AG09319 (cell line): ENCODE data around the gene GAL3ST2.
"Not testable (repeated sequence)": the region's sequence is repeated elsewhere in the genome, so short reads cannot be mapped to it uniquely, and the experiment has no call there.

Source experiments
- DNase-seq: peaks from one replicate; pipeline ENCODE4 v3.0.0-alpha.2; 2010; ENCODE audit warnings: low read depth; ENCODE audit errors: extremely low read depth
- TF ChIP-seq, protein P1 (sequence below): IDR thresholded peaks from 2 replicates; pipeline ENCODE4 v1.5.1; 2011; ENCODE audit warnings: low read depth, mild to moderate bottlenecking, inconsistent platforms, low read length, moderate library complexity

GAL3ST2 gene

DNA sequence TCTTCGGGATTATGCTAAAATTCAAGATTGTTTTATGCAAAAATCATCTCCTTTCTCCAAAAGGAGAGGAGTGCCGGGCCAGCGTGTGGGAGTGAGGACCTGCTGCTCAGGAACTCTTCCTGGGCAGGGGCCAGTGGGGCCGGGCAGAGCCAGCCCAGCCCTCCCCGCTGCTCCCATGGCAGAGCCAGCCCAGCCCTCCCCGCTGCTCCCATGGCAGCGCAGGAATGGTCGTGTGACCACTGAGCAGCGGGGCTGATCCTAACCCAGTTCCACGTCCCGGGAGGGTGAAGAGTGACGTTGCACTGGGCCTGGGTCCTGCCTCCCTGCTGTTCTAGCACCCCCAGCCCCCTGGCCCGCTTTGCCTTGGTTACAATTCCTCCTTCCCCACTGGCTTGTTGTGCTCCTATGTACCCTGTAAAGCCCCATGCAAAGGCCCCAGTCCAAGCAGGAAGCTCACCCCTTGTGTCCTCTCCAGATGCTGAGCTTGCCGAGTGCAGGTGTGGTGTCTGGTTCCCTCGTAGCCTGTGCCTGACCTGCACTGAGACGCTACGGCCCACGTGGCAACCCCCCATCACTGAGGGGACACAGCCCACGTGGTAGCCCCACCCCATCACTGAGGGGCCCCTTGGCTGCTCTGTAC, 20.9 kb downstream of the GAL3ST2 start:
- TF ChIP-seq, protein P1, sequence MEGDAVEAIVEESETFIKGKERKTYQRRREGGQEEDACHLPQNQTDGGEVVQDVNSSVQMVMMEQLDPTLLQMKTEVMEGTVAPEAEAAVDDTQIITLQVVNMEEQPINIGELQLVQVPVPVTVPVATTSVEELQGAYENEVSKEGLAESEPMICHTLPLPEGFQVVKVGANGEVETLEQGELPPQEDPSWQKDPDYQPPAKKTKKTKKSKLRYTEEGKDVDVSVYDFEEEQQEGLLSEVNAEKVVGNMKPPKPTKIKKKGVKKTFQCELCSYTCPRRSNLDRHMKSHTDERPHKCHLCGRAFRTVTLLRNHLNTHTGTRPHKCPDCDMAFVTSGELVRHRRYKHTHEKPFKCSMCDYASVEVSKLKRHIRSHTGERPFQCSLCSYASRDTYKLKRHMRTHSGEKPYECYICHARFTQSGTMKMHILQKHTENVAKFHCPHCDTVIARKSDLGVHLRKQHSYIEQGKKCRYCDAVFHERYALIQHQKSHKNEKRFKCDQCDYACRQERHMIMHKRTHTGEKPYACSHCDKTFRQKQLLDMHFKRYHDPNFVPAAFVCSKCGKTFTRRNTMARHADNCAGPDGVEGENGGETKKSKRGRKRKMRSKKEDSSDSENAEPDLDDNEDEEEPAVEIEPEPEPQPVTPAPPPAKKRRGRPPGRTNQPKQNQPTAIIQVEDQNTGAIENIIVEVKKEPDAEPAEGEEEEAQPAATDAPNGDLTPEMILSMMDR = no peak
- DNase-seq = no peak

DNA sequence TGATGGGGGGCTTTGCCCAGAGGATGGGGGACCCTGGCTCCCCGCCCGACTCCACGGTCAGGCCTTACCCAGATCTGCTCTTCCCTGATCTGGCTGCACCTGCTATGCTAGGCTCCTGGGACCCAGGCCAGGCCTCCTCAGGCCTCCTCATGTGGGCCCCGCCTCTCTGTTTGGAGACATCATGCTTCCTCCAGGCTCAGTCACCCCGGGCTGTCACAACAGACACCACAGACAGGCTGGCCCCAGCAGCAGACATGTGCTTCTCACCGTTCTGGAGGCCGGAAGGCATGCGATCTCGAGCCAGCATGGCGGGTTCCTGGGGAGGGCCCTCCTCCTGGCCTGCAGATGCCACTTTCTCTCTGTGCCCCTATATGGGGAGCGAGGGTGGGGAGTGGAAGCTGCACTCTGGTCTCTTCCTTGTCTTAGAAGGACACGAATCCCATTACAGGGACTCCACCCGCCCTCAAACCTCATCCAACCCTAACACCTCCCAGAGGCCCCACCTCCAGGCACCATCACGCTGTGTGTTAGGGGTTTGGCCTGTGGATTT, 21.5 kb downstream of the GAL3ST2 start:
- TF ChIP-seq, protein P1 = no peak
- no peak for DNase-seq

DNA sequence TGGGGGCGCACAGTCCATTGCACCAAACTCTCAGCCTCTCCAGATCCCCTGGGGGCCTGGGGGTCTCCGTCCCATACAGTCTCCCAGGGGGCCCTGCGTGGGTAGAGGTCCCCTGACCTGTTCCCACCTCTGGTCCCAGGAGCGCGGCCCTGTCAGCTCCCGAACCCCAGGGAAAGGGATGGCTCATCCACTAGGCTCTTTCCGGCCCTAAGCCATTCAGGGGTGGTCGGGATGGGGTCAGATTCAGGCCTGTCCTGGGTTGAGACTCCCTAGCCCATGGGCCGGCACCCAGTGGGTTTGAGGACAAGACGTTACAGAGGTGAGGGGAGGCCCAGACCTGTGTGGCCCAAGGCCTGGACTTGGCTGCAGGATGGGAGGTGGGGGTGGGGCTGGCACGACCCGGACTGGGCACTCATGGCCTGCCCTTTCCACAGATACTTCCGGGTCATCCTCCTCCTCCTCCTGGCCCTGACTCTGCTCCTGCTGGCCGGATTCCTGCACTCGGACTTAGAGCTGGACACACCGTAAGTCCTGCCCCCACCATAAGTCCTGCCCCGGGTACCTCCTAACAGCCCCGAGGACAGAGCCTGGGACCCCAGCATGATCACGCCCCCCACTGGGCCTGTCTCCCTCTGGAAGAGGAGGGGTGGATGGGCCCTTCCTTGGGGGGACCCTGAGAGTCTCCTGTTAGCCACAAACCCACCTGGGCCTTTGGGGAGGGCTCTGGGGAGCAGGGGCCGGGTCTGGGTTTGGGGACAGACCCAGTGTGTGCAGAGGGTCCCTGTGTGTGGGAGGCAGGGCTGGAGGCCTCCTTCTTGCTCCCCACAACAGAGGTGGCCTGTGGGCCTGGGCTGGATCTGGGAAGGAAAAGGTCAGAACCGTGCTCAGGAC, 22.3 kb downstream of the GAL3ST2 start:
- TF ChIP-seq, protein P1 = no peak
- DNase-seq = no peak

DNA sequence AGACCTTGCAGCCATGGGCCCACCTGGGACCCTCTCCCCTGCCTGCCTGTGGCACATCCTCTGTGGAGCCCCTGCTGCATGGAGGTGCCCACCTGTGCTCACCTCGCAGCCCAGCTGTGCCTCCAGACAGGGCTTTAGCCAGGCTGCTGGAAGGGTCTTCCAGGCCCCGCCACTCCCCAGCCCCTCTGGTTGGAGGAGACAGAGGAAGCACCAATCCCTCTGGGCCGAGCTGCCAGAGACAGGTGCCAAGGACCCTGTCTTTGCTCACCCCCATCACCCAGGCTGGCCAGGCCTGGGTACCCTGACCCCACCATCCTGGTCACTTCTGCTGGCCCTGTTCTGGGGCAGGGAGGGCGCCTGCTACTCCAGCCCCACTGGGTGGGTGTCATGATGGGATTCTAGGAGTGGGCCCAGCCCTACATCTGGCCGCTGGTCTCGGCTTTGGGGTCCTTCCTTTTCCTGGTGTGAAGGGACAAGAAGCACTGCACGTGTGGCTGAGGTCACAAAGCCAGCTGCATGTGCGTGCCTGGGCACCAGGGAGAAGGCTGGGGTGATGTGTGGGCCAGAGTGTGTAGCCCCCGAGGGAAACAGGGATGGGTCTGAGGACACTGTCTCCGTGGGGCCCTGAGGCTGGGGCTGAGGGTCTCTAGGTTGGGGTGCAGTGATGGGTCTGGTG, 23.0 kb downstream of the GAL3ST2 start:
- TF ChIP-seq, protein P1 = no peak
- no peak for DNase-seq

DNA sequence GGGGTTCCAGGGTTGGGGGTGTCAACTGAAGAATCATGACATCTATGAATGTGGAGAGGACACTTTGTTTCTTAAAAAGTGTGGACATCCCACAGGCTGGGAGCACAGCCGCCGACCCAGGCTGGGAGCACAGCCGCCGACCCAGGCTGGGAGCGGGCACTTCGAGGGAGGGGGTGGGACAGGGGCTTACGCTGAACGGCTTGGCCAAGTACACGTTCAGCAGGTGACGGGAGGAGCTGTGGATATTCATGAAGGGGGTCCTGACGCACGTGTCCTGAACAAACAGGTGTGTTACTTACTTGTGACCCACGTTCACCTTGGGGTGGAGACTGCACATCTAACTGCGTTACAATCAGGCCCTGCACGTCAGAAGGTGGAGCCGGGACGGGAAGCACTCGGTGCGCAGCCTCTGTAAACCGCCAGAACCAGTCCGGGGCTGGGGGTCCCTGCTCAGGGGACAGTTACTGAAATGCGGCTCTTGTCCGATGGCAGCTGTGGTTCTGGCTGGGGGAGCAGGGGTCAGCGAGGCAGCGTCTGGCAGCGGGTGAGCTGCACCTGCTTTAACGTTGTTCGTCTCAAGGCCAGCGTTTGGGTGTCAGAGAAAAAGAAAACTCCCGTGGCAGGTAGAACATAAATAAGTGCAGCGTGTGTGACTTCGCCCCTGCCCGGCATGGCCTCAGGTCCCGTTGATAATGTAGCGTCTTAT, 23.7 kb downstream of the GAL3ST2 start:
- not testable (repeated sequence) for DNase-seq

DNA sequence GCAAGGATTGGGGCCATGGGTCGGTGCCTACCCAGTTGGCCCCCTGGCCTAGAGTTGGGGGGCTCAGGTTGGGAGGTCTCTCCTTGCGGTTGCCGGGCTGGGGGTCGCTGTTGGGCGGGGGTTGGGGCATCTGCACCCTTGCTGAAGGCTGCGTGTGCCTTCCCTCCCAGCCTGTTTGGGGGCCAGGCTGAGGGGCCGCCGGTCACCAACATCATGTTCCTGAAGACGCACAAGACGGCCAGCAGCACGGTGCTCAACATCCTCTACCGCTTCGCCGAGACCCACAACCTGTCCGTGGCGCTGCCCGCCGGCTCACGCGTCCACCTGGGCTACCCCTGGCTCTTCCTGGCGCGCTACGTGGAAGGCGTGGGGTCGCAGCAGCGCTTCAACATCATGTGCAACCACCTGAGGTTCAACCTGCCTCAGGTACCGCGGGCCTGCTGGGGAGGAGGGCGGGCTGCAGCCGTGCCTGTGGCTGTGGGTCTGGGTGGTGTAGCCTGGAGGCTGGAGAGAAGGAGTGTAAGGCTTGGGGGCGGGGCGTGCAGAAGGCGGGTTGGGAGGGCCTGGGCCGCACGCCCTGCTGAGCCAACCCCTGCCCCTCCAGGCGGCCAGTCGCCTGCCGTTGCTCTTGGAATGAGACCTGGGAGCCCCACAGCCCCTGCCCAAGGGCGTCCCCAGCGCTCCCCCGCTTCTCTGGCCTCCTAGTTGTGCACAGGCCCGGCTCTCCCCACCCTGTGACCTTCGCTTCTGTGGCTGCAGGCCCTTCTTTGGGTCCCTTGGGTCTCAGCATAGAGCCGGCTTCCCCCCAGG, 25.2 kb downstream of the GAL3ST2 start:
- no peak for DNase-seq
- TF ChIP-seq, protein P1 = no peak
